ENCODE results near the gene ACOT12. TPM values are rescaled to one million over a fixed set of nuclear protein-coding genes. Genes with fewer than 3 reads are reported as not detected.
A peak's percentile ranks its signal among the peaks of the same experiment; 100 is the strongest.

Gene ACOT12
- total and polyA plus RNA-seq, 2 of the 13 experiments (the other 11 are each of a cell fraction or from before 2014, with no cell fraction given), result not detected

GRCh38 chr5:81422671-81423070, 28.7 kb upstream of the ACOT12 start (continued):
- TF ChIP-seq CTCF (CRISPR knock-in tag; IDR thresholded peaks at IDR 0.05) (no peak), DPF2 (CRISPR knock-in tag; IDR thresholded peaks at IDR 0.05; ENCODE audit: borderline replicate concordance, low read depth) (no peak), PAXIP1 (CRISPR knock-in tag; conservative IDR thresholded peaks at IDR 0.05) (peak; percentile 75), SRY (CRISPR knock-in tag; IDR thresholded peaks at IDR 0.05) (no peak), ATRX (CRISPR knock-in tag; IDR thresholded peaks at IDR 0.05; ENCODE audit: borderline replicate concordance) (no peak), AFF4 (CRISPR knock-in tag; IDR thresholded peaks at IDR 0.05) (no peak), FOXO1 (CRISPR knock-in tag; IDR thresholded peaks at IDR 0.05) (peak; percentile 45; the same call in 1 of the 2 replicates), ZNF333 (CRISPR knock-in tag; IDR thresholded peaks at IDR 0.05; ENCODE audit: borderline replicate concordance) (no peak), ETS1 (CRISPR knock-in tag; IDR thresholded peaks at IDR 0.05) (no peak), HDAC2 (CRISPR knock-in tag; IDR thresholded peaks at IDR 0.05) (0 out of 2 replicates have a peak, but pooled peaks have one; percentile 16), RXRA (CRISPR knock-in tag; IDR thresholded peaks at IDR 0.05) (no peak; the same call in 1 of the 2 replicates), ZNF280D (CRISPR knock-in tag; IDR thresholded peaks at IDR 0.05) (no peak), AKAP8 (CRISPR knock-in tag; IDR thresholded peaks at IDR 0.05) (no peak), SUZ12 (IDR thresholded peaks at IDR 0.05; ENCODE audit: low read depth, low read length) (no peak), ZFP36L2 (CRISPR knock-in tag; IDR thresholded peaks at IDR 0.05) (no peak)
